ENCODE results near the gene TLCD4.
"Not testable (repeated sequence)": the region's sequence is repeated elsewhere in the genome, so short reads cannot be mapped to it uniquely, and the experiment has no call there.

TLCD4 gene, protein sequence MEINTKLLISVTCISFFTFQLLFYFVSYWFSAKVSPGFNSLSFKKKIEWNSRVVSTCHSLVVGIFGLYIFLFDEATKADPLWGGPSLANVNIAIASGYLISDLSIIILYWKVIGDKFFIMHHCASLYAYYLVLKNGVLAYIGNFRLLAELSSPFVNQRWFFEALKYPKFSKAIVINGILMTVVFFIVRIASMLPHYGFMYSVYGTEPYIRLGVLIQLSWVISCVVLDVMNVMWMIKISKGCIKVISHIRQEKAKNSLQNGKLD

DNA sequence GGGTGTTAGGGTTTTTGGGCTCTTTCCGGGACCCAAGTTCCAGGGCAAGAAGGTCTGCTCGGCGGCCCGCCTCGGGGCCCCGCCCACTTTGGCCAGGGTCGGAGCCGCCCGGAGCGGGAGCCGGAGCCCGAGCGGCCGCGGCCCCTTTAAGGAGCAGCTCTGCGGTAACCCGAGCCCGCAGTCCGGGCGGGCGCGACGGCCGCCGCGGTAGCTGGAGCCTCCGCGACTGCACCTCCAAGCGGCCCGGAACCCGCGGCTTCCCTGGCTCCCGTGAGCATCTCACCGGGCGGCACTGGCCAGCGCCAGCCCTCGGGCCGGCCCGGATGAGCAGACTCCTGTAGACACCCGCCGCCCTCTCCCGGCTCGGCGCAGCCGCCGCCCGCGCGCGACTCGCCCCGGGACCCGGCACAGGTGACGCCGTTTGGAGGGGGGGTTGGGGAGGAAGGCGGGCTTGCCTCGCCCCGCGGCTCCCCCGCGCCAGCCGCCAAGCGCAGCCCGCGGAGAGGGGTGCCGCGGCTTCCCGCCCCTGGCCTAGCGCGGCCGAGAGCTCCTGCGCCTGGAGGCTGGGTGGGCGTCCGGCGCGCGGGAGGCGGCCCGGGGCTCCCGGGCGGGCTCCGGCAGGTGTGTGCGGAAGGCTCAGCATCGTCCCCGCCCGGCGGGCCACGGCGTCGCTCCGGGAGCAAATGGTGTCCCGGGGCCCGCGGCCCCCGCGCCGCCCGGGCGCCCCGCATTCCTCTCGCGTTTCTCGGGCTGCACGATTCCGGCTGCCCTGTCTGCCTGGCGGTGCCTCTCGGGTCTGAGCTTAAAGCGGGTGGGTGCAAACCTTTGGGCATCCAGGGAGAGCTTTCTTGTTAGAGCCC is at the start of gene TLCD4:
Gene TLCD4, plus strand, starts transcription at position 149 of the 860 bp plus-strand sequence. CDS start 26,547 bp downstream, outside the sequence.
- no peak for DNase-seq

DNA sequence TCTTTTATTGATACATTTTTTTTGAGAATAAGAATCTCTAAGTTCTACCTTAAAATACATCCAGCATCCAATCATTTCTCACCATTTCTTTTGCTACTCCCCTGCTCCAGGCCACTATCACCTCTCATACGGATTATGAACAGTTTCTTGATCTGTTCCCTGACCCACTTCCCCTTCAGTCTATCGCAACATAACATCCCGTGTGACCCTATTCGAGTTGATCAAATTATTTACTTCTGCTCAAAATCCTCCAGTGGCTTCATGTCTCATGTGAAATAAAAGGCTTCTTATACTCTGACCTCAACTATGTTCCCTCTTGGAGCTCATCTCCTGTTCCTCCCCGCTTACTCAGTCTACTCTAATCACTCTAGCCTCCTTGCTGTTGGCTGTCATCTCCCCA is 49.6 kb upstream of the TLCD4 start:
- no peak for DNase-seq

DNA sequence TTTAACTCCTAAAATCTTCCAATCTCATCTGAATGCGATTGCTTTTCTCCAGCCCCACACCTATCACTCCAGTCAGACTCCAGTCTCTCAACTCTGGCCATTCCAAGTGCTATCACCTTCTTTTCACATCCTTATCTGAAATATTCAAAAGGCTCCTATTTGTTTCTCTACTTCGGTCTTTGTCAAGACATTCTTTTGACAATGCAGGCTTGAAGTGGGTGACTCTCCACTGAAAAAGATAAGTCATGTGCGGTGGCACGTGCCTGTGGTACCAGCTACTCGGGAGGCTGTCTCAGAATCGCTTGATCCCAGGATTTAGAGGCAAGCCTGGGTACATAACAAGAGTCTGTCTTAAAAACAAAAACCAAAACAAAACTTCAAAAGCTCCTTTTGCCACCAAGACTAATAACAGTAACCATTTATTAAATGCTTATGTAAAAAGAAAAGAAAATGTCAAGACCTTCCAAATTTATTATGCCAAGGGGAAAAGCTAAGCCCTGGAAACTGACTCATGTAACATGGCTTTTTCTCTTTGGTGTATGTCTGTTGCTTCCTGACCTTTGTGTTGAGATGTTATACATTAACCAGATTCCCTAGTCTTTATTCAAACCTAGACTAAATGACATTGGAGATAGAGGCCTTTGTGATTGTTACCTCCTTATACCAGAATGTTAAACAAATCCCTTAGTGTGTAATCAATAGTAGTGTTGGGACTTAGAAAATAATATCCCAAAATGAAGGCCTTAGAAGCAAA is 48.0 kb upstream of the TLCD4 start:
- no peak for DNase-seq

DNA sequence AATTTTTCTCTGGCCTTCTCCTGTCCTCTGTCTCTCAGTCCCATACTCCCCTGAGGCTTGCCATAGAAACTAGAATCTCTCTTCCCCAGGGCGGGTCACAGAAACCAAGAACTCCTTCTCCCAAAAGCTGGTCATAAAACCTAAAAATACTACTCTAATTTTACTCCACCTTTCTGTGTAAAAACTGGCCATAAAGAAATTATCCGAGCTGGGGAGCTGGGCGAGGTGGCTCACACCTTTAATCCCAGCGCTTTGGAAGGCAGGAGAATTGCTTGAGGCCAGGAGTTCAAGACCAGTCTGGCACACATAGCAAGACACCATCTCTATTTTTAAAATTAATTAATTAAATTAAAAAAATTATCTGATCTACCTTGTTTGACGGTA is 47.5 kb upstream of the TLCD4 start:
- DNase-seq = no peak

DNA sequence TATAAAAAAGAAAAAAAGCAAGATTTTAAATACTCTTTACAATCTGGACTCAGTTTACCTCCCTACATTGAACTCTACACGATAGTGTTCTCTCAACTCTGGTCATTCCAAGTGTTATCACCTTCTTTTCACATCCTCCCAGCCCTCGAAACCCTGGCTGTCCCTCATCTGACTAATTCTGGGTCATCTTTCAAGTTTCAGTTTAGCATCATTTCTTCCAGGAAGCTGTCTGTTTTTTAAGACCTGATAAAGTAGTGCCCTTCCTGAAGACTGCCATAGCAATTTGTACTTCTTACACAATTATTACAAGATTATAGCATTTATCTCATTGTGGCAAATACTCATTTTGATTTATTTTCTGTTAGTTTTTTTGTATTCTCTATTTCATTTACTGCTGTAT is 45.6 kb upstream of the TLCD4 start:
- no peak for DNase-seq

DNA sequence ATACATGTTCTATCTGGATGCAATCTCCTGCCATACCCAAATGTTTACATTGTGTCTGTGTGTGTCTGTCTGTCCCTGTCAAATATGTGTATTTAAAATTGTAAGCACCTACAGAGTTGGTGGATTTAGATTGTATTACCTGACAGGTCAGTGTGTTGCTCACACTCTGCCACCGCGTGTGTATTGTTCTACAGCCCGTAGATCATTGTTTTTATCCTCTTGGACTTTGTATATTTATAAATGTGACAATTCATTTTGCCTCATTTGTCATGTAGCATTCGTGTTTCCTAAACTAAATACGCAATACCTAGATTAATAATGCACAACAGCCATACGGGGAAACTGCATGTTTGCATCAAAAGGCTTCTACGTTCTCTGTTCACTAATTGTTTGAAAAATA is 45.0 kb upstream of the TLCD4 start:
- no peak for DNase-seq

DNA sequence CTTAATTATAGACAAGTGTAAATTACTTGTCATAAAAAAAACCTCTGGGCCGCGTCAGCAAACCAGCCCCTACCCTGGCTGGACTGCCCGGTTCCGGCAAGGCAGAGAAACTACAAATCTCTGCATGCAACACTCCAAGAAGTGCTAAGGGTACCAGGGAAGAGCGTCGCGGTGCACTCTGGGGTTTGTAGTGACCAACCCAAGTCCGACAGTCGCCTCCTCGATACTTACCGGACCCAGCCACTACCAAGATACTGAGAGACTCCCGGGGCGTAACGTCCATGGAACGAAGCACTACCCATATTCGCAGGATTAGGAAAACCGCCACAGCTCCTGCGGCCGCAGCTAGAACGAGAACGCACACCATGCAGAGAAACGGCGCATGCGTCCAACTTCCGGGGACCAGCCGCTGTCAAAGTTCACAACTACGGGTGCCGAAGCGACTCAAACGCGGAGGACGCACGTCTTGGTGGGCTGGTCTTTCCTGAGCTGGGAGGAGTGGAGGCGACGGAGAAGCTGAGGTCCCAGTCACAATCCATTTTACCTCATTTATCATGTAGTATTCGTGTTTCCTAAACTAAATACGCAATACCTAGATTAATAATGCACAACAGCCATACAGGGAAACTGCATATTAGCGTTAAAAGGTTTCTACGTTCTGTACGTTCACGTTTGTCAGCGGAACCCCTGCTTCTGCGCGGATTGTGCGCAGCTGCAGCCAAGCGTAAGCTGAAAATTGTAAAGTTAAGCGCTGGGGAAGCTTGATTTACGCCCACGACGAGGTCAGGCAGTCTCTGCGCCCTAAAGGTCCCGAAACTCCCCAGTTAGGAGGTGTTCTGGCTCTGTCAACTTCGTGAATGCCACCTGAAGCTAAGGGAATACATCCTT is 44.4 kb upstream of the TLCD4 start, which contains the start of gene ALG14:
Gene ALG14, minus strand, starts transcription at position 420 of the 888 bp plus-strand sequence. Its CDS starts 53 bp downstream, at position 367.
- peak; percentile 70 for DNase-seq

DNA sequence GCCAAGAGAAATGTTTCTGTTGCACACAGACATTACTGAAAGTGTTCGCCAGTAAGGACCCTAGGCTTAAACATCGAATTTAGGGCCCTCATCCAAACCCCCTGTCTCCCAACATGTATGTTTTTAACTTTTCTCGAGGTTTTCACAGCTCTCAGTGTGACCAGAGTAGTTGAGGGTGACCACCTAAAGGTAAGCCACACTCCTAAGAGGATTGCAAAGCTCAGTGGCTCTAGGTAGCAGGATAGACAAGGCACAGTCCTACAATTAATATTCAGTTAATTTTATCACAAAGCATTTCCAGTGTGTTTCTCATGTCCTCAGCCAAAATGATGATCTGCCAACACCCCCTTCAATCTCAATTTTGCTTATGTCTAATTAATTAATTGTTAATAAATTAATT is 43.7 kb upstream of the TLCD4 start:
- no peak for DNase-seq

DNA sequence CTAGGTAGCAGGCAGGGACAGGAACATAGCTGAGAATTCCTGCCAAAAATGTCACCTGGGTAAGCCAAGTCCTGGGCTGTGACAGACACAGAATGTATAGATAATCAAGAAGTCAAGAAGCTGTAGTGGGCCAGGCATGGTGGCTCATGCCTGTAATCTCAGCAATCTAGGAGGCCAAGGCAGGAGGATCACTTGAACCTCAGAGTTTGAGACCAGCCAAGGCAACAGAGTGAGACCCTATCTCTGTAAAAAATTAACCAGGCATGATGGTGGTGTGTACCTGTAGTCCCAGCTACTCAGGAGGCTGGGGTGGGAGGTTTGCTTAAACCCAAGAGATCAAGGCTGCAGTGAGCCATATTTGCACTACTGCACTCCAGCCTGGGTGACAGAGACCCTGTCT is 41.1 kb upstream of the TLCD4 start:
- no peak for DNase-seq

DNA sequence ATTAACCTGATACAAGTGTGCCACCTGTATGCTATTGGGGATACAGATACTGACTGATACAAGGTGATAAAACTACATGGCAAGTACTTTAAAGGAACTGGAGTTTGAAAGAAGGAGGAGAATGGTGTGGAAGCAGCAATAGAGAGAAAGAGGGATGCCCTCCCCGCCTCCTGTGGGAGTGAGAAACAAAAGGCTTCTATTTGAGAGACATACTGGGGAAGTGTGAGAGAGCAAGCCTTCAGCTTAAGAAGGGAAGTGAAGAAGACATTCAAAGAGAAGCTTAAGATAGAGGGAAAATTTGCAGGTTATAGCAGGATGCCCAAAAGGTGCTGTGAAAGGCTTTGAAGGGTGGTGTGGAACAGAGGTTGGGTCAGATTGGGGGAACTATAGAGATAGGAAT is 36.7 kb upstream of the TLCD4 start:
- no peak for DNase-seq

DNA sequence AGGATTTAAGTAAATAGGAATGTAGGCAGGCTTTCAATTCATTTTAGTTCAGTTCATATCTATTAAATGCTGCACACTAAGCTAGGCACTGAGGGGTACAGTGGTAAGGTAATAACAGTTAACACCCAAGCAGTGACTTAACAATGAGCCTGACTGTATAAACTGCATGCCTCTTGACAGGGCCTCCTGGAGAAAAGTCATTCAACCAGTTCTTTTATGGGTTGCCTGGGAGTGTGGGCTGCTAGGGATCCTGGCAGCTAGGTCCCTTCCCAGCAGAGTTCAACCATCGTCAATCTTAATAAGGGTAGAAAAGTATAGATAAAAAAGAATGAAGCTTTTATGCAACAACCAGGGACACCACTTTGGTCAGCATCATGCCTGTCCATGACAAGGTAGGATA is 36.3 kb upstream of the TLCD4 start:
- no peak for DNase-seq

DNA sequence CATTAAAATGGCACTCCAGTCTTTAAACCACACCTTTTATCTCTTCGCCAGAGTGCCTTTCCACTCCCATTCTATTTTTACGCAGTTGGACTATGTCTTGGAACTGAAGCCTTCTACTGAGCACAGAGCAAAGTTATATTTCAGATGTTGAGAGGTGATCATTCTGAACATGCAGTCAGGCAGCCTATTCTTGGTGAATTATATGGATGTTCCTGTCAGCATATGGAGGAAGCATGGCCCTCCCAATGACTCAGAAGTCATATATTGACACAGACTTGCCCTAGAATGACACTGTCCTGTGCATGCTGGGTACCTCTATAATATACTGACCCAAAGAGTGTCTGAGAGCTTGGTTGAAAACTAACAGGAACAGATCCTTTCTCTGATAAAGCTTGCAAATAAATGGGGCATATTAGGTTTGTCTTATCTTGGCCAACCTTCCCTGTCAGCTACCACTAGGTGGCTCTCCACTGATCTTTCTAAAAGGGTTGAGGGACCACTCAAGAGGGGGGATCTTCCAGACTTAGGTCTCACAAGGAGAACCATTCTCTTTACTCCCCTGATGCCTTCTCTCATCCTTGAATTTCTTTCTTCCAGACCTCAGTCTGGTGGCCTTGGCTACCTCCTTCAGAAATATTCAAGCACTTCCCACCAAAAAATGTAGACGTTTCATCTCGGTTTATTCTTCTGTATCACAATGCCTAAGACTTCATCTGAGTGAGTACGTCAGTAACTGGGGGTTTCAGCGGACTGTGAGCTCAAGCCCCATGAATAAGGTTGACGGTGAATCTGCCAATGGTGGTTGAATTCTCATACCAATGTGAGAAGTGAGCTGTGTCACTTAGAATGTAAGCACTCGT is 32.6 kb upstream of the TLCD4 start:
- no peak for DNase-seq

DNA sequence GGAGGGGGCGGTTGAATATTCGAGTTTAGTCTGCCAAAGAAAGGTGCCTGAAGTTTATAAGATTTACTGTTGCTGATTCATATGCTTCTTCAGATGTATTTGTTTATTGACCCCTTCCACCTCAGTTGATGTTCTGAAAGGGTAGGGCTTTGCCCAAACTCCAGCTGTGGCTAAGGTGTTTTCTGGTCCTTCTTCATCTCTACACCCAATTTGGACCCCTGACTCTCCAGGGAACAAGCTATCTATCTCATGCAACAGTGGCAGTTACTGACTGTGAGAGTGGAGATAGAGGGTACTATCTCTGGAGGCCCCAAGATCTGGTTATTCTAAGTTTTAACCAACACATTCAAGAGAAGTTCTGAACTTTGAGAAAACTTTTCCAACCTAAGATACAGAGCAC is 31.8 kb upstream of the TLCD4 start:
- no peak for DNase-seq

DNA sequence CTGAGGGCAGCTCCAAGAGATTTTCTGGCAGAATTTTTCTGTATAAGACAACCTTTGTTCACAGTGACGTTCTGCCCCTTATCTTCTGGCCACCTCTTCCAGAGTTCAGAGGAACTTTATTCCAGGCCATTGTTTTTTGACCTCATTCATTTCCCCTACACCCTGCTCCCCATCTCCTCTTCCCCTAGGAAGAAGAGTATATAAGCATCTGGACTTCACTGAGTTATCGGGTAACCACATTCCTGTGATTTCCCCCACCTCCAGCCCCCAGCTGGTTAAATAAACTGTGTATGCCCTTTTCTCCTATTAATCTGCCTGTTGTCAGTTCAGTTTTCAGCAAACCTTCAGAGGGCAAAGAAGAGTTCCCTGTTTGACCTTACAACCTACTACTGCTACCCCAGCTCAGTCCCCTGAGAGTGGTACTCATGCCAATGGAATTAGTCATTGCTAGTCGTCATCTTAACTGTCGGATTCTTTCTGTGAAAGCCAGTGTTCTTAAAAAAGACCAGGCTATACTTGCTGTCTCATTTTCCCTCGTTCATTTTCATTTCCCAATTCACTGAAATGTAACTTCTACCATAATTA is 30.1 kb upstream of the TLCD4 start:
- DNase-seq = no peak

DNA sequence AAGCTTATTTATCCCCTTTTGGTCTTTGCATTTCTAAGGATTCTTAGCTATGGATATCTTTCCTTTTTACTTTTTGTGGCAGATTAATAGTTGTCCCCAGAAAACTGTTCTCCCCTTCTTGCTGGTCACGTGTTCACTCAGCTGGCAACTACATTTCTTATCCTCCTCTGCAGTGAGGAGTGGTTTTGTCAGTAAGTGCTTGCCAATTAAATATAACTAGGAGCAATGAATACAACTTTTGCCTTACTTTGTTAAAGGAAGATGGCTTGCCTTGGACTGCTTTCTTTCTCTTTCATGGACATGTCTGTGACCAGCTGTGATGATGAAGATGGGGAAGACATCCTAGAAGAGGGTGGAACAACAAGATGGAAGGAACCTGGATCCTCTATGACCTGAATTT is 28.9 kb upstream of the TLCD4 start:
- DNase-seq = no peak

DNA sequence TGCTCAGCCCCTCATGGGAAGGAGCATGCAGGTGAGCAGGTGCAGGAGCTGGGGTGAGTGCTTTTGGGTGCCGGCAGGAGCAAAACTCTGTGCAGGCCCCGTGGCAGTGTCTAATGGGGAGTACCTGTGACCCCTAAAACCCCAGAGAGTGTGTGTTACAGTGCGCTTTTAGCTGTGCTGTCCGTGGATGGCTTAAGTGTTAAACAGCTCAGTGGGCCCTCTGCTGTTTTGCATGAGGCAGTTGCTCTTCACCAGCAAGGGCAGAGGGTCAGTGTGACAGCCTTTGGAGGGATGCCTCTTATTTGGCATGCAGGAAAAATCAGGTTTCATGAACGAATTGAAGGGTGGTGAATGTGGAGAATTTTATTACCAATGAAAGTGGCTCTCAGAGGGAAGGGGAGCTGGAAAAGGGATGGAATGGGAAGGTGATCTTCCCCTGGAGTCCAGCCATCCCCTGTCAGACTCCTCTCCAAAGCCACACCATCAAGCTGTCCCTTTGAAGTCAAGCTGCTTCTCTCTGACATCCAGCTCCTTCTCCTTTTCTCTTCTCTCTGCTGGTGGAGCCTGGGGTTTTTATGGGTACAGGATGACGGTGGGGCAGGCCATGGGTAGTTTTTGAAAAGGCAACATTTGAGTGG is 27.4 kb upstream of the TLCD4 start:
- no peak for DNase-seq

DNA sequence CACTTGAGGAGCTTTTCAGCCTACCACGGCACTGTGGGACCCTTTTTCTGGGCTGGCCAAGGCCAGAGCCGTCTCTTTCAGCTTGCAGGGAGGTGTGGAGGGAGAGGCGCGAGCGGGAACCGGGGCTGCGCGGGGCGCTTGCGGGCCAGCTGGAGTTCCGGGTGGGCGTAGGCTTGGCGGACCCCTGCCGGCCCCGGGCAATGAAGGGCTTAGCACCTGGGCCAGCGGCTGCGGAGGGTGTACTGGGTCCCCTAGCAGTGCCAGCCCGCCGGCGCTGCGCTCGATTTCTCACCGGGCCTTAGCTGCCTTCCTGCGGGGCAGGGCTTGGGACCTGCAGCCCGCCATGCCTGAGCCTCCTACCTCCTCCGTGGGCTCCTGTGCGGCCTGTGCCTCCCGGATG is 25.9 kb upstream of the TLCD4 start:
- DNase-seq = not testable (repeated sequence)

DNA sequence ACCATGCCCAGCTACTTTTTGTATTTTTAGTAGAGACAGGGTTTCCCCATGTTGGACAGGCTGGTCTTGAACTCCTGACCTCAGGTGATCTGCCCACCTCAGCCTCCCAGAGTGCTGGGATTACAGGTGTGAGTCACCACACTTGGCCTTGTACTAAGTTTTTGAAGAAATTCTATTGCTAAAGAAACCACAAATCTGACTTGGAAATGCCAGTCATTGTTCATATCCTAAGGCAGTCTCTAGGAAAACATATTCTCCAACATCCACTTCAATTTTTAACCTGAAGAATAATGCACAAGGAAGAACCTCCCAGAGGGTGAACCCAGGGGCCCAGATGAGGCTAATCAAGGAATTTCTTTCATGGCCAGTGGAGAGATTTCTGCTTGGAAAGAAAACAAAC is 24.3 kb upstream of the TLCD4 start:
- DNase-seq = not testable (repeated sequence)

DNA sequence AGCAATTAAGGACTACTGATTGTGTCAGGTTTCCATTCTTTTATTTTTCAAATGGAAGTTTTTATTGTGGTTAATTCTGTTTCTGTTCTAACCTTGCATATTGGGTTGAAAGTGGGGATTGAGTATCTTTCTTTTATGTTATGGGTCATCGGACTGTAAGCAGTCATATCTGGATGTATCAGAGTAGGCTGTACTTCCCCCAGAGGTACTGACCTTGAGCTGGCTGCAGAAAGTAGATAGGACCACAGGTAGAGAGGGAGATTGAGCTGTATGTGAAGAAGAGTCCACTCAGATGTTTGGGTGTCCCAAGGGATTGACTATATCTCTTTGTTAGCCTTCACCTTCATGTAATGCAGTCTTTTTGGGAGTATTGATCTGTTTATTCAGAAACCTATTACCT is 23.9 kb upstream of the TLCD4 start:
- DNase-seq = no peak

DNA sequence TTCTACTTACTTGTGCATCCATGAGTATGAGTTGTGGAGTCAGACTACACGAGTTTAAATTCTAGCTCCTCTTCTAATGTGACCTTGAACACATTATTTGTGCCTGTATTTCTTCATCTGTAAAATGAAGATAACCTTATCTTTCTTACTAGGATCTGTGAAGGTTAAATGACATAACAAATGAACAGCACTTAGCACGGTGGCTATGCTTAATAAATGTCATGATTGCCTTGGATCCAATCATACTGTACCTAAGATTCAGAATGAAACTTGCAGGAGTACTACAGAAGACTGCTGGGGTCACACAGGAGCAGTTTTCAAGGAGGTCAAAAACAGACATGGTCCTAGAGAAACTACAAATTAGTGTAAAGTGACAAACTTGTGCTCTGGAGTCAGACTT is 22.2 kb upstream of the TLCD4 start:
- DNase-seq = no peak

DNA sequence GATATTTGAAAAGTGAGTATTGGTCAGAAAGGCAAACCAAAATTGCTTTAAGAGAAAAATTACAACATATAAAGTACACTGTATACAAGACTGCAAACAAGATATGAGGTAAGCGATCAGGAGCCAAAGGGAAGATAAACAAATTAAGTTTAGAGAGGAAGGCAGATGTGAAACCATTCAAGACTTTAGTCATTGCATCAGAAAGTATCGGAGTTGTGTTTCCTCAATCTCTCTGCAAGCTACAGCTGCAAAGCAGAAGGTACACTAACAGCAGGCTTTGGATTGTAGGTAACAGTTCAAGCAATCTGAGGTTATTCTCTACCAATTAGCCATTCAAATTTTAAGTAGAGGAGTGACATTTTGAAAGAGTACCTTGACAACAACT is 21.3 kb upstream of the TLCD4 start:
- DNase-seq = no peak

Measured in NCI-H187 treated with DMSO at 0.1 percent for 48 hours (cell line).